ENCODE results near the gene RPL9. TPM values are rescaled to one million over a fixed set of nuclear protein-coding genes. Genes with fewer than 3 reads are reported as not detected.
A peak's percentile ranks its signal among the peaks of the same experiment; 100 is the strongest.

Gene RPL9
- total and polyA plus RNA-seq, 2 of the 13 experiments (the other 11 are each of a cell fraction or from before 2014, with no cell fraction given): 993 to 2,148 TPM

DNA sequence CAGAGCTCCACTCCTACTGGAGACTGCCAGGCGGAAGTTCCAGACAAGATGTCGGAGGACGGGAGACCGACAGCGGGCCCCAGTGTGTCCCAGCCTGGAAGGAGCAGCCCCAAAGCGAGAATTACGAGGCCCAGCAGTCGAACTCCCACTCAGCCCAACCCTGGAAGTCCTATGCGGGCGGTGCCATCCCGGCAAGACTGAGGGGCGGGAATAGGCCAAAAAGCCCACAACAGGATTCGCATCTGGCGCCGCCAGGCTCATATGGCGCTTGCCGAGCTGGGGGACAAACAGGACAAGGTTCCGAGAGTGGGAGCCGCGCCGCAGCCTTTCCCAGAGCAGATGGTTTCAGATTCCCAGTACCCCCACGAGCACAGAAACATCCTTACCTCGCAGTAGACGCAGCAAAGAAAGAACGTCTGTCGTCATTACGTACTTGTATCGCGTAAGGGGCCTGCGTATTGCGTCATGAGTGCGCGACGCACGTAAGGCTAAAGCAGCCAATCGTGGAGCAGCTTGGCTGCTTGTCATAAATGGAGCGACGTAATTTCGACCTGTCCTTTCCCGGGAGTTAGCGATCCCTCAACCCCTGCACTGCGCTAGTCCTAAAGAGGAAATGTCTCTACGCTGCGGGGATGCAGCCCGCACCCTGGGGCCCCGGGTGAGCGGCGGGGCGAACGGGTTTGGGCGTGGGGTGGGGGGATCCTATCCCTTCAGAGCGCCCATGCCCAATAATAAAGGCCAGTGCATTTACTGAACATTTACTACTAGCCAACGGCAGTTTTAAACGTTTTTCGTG, at the start of gene RPL9, which contains the start of gene LIAS (continued):
- TF ChIP-seq ZFP91 (CRISPR knock-in tag; IDR thresholded peaks at IDR 0.05; ENCODE audit: borderline replicate concordance): peak; percentile 86; the same call in 1 of the 2 replicates
- TF ChIP-seq, protein P1, sequence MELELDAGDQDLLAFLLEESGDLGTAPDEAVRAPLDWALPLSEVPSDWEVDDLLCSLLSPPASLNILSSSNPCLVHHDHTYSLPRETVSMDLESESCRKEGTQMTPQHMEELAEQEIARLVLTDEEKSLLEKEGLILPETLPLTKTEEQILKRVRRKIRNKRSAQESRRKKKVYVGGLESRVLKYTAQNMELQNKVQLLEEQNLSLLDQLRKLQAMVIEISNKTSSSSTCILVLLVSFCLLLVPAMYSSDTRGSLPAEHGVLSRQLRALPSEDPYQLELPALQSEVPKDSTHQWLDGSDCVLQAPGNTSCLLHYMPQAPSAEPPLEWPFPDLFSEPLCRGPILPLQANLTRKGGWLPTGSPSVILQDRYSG (CRISPR knock-in tag; IDR thresholded peaks at IDR 0.05): no peak
- TF ChIP-seq RFXAP (CRISPR knock-in tag; IDR thresholded peaks at IDR 0.05; ENCODE audit: borderline replicate concordance): peak; percentile 80
- TF ChIP-seq RORA (CRISPR knock-in tag; IDR thresholded peaks at IDR 0.05): no peak
- 0 out of 2 replicates have a peak, but pooled peaks have one; percentile 28 for TF ChIP-seq FOSL2 (CRISPR knock-in tag; IDR thresholded peaks at IDR 0.05)
- peak; percentile 31; the same call in 1 of the 2 replicates for TF ChIP-seq DNMT3B (CRISPR knock-in tag; conservative IDR thresholded peaks at IDR 0.05)
- peak; percentile 89 for TF ChIP-seq ZNF431 (CRISPR knock-in tag; IDR thresholded peaks at IDR 0.05; ENCODE audit: borderline replicate concordance, low read depth)
- peak; percentile 89 for TF ChIP-seq SIN3A (IDR thresholded peaks at IDR 0.05; ENCODE audit: borderline replicate concordance, low read depth, low read length)
- no peak for TF ChIP-seq ZKSCAN5 (CRISPR knock-in tag; IDR thresholded peaks at IDR 0.05)
- TF ChIP-seq, protein P2, sequence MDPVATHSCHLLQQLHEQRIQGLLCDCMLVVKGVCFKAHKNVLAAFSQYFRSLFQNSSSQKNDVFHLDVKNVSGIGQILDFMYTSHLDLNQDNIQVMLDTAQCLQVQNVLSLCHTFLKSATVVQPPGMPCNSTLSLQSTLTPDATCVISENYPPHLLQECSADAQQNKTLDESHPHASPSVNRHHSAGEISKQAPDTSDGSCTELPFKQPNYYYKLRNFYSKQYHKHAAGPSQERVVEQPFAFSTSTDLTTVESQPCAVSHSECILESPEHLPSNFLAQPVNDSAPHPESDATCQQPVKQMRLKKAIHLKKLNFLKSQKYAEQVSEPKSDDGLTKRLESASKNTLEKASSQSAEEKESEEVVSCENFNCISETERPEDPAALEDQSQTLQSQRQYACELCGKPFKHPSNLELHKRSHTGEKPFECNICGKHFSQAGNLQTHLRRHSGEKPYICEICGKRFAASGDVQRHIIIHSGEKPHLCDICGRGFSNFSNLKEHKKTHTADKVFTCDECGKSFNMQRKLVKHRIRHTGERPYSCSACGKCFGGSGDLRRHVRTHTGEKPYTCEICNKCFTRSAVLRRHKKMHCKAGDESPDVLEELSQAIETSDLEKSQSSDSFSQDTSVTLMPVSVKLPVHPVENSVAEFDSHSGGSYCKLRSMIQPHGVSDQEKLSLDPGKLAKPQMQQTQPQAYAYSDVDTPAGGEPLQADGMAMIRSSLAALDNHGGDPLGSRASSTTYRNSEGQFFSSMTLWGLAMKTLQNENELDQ (CRISPR knock-in tag; IDR thresholded peaks at IDR 0.05; ENCODE audit: borderline replicate concordance): no peak
- TF ChIP-seq KMT2B (CRISPR knock-in tag; IDR thresholded peaks at IDR 0.05): peak; percentile 97
- TF ChIP-seq ZNF512B (CRISPR knock-in tag; IDR thresholded peaks at IDR 0.05; ENCODE audit: borderline replicate concordance): no peak
- no peak for TF ChIP-seq NFE2L1 (CRISPR knock-in tag; IDR thresholded peaks at IDR 0.05; ENCODE audit: borderline replicate concordance)
- TF ChIP-seq HOMEZ (CRISPR knock-in tag; IDR thresholded peaks at IDR 0.05; ENCODE audit: low read depth): peak; percentile 69; the same call in 1 of the 2 replicates
- TF ChIP-seq YY1 (IDR thresholded peaks at IDR 0.05; ENCODE audit: insufficient read depth, insufficient replicate concordance, low read depth, low read length): peak; percentile 71
- no peak for TF ChIP-seq LBX2 (CRISPR knock-in tag; IDR thresholded peaks at IDR 0.05; ENCODE audit: borderline replicate concordance)
- peak; percentile 55; the same call in 1 of the 2 replicates for TF ChIP-seq ZBTB20 (CRISPR knock-in tag; IDR thresholded peaks at IDR 0.05; ENCODE audit: borderline replicate concordance, low read depth)
- TF ChIP-seq ZNF530 (CRISPR knock-in tag; IDR thresholded peaks at IDR 0.05; ENCODE audit: low read depth): no peak; the same call in 1 of the 2 replicates

Measured in HepG2 (cell line).